Neural crest cell (in vitro differentiated cells): ENCODE results near the gene RERE. TPM values are rescaled to one million over a fixed set of nuclear protein-coding genes. Genes with fewer than 3 reads are reported as not detected.
"Not testable (repeated sequence)": the region's sequence is repeated elsewhere in the genome, so short reads cannot be mapped to it uniquely, and the experiment has no call there.

Source experiments
- DNase-seq: peaks from one replicate; pipeline ENCODE4 v3.0.0; 2021; ENCODE audit warnings: low read depth, mixed read lengths, low spot score
- H3K27ac Mint-ChIP-seq: one replicate; pipeline ENCODE4 v1.8.0; 2021; ENCODE audit warnings: mild to moderate bottlenecking, mixed read lengths; ENCODE audit not compliant: unreplicated experiment
- H3K27me3 Mint-ChIP-seq: 2 replicates; pipeline ENCODE4 v1.8.0; 2021; ENCODE audit warnings: low read depth, mild to moderate bottlenecking, mixed read lengths
- H3K36me3 Mint-ChIP-seq: 2 replicates; pipeline ENCODE4 v1.8.0; 2021; ENCODE audit warnings: low read depth, mild to moderate bottlenecking, mixed read lengths
- H3K4me1 Mint-ChIP-seq: 2 replicates; pipeline ENCODE4 v1.8.0; 2021; ENCODE audit warnings: mixed read lengths
- H3K4me3 Mint-ChIP-seq: one replicate; pipeline ENCODE4 v1.8.0; 2021; ENCODE audit warnings: mild to moderate bottlenecking, mixed read lengths
- H3K9me3 Mint-ChIP-seq: 2 replicates; pipeline ENCODE4 v1.8.0; 2021; ENCODE audit warnings: mixed read lengths
- total RNA-seq: library from RNA; stranded (reverse); gene quantifications from 2 replicates; pipeline ENCODE4 v1.2.1, GENCODE V29; 2021
- TF ChIP-seq, protein P1 (sequence below): fragments of 200-600 bp; sonication (generic); conservative IDR thresholded peaks from 2 replicates; pipeline ENCODE4 v1.5.0; 2021; ENCODE audit warnings: antibody characterized with exemption, mild to moderate bottlenecking

The RERE gene
- total RNA-seq, 1 donor from 2014 or later, result 122 TPM

GRCh38 chr1:8510041-8510823, 307.2 kb downstream of the RERE start:
- Mint-ChIP-seq H3K36me3 (peaks cover 8% of the 10 kb centered on the region), H3K9me3 (no peaks in the 10 kb centered on the region), H3K4me1 (peaks cover 28% of the 10 kb centered on the region), H3K27me3 (no peaks in the 10 kb centered on the region), H3K27ac (peak overlapping the region; percentile 58), H3K4me3 (no peak overlapping the region)
- TF ChIP-seq, protein P1, sequence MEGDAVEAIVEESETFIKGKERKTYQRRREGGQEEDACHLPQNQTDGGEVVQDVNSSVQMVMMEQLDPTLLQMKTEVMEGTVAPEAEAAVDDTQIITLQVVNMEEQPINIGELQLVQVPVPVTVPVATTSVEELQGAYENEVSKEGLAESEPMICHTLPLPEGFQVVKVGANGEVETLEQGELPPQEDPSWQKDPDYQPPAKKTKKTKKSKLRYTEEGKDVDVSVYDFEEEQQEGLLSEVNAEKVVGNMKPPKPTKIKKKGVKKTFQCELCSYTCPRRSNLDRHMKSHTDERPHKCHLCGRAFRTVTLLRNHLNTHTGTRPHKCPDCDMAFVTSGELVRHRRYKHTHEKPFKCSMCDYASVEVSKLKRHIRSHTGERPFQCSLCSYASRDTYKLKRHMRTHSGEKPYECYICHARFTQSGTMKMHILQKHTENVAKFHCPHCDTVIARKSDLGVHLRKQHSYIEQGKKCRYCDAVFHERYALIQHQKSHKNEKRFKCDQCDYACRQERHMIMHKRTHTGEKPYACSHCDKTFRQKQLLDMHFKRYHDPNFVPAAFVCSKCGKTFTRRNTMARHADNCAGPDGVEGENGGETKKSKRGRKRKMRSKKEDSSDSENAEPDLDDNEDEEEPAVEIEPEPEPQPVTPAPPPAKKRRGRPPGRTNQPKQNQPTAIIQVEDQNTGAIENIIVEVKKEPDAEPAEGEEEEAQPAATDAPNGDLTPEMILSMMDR, result no peak
- no peak for DNase-seq

- Mint-ChIP-seq H3K27me3 (no peaks in the 10 kb centered on the region), H3K27ac (peak overlapping the region; percentile 58), H3K4me1 (peaks cover 28% of the 10 kb centered on the region), H3K36me3 (peaks cover 8% of the 10 kb centered on the region), H3K4me3 (no peak overlapping the region), H3K9me3 (no peaks in the 10 kb centered on the region)
- TF ChIP-seq, protein P1, result no peak
- no peak for DNase-seq
Measured at GRCh38 chr1:8509579-8509978, 307.9 kb downstream of the RERE start.

- Mint-ChIP-seq H3K27me3 (no peaks in the 10 kb centered on the region), H3K27ac (peak overlapping the region; percentile 79), H3K4me1 (peaks cover 28% of the 10 kb centered on the region), H3K4me3 (no peak overlapping the region), H3K9me3 (no peaks in the 10 kb centered on the region), H3K36me3 (peaks cover 6% of the 10 kb centered on the region)
- TF ChIP-seq, protein P1, result no peak
- no peak for DNase-seq
Measured at GRCh38 chr1:8506995-8507615, 310.3 kb downstream of the RERE start.

GRCh38 chr1:8506456-8506855, 311.0 kb downstream of the RERE start:
- no peaks in the 10 kb centered on the region for H3K27me3 Mint-ChIP-seq
- peaks cover 6% of the 10 kb centered on the region for H3K36me3 Mint-ChIP-seq
- H3K27ac Mint-ChIP-seq, result peak overlapping the region; percentile 79
- peaks cover 25% of the 10 kb centered on the region for H3K4me1 Mint-ChIP-seq
- no peak for DNase-seq
- TF ChIP-seq, protein P1, result no peak
- H3K4me3 Mint-ChIP-seq, result no peak overlapping the region
- H3K9me3 Mint-ChIP-seq, result no peaks in the 10 kb centered on the region

- TF ChIP-seq, protein P1, result no peak
- H3K36me3 Mint-ChIP-seq, result peaks cover 18% of the 10 kb centered on the region
- no peak for DNase-seq
- H3K27ac Mint-ChIP-seq, result no peak overlapping the region
- H3K4me3 Mint-ChIP-seq, result no peak overlapping the region
- no peaks in the 10 kb centered on the region for H3K9me3 Mint-ChIP-seq
- no peaks in the 10 kb centered on the region for H3K27me3 Mint-ChIP-seq
- peaks cover 8% of the 10 kb centered on the region for H3K4me1 Mint-ChIP-seq
Measured at GRCh38 chr1:8503842-8504241, 313.6 kb downstream of the RERE start.

GRCh38 chr1:8502949-8503348, 314.5 kb downstream of the RERE start:
- H3K27ac Mint-ChIP-seq, DNase-seq, H3K9me3 Mint-ChIP-seq, H3K4me1 Mint-ChIP-seq, H3K27me3 Mint-ChIP-seq, H3K4me3 Mint-ChIP-seq: not testable (repeated sequence)
- H3K36me3 Mint-ChIP-seq, result peaks cover 18% of the 10 kb centered on the region
